GF-D8 (cell line): Measurements from ENCODE around the gene RASGRP1.

Experiments
- DNase-seq: peaks from one replicate; lab custom pipeline; 2025; lab: John Stamatoyannopoulos, UW

RASGRP1 gene

DNA sequence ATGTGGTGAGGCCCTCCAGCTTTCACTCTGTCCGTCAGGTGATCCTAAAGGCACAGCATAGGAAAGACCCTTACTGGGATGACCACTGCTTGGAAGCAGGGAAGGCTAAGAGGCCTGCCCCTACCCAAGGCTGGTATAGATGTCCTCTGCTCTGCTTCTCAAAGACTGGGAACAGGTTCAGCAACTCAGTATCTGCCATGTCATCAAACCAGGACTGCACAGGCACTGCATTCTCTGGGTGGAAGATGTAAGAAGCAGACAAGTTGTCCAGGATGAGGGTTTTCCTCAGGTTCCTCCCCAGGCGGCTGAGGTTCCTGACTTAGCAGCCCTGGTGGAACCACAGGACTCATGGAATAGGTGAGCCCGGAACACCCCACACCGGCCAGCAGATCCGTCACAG lies 106.0 kb downstream of the RASGRP1 start:
- no peak for DNase-seq

DNA sequence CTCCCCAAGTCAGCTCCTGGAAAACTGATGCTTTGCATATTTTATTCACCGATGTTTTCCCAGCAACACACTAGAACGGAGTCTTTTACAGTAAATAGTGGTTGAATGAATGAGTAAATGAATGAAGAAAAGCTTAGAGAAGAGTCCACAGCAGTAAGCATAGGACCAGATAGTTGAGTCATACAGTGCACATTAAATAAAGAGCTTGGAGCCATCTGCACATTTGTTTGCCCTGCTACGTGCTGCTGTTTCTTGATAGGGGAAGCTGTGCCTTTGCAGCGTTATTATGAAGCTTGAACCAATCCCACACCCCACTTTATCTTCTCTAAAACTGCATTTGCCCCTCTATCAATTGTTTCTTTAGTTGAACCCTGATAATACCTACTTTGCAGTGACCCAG lies 109.5 kb downstream of the RASGRP1 start:
- no peak for DNase-seq

DNA sequence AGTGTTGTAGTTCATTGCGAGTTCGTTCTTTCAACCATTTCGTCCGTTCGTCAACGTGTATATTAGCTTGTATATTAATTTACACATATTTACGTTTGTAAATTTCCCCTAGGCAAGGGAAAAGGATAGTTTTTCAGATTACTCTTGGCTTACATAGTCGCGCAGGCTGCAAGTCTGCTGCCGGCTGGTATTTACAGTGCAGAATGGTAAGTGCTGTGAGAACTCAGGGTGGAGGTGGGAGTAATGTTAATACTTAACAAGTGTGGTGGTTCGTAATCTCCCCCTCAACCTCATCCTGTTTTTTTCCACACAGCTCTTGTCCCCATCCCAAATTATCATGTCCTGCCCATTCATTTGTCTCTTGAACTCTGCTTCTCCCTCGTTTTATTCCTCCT lies 109.9 kb downstream of the RASGRP1 start:
- no peak for DNase-seq

DNA sequence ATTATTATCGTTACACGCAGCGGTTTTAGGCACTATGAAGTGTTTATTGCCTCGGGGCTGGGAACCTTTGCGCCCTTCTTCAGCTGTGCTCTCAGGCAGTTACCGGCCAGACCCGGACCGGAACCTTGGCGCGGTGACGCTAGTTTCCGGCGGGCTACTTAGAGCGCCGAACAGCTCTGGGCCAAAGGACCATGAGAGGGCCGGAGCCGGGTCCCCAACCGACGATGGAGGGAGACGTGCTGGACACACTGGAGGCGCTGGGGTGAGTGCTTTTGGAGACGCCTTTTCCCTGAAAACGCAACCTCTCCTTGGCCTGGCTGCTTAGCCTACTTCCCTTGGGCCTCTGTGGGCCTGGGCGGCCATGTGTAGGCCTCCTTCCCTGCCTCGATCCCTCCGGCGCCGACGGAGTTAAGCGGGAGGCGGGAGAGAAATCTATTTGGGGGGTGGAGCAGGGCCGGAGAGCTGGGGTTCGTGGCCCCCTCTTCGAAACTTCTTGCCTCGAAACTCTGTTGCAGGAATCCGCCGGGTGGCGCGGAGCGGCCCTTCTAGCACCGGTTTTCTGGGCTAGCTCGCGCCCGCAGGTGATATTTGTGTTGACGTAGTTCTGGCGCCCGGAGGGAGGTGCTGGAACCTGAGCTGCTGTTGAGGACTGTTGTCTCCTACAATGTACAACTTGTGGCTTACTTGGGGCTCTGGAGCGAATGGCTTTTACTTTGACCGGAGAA lies 110.5 kb downstream of the RASGRP1 start, which contains the start of gene FAM98B:
FAM98B (plus strand) TSS at position 157 of the 725 bp plus-strand sequence; CDS start at position 192, 35 bp downstream.
- DNase-seq: no peak

DNA sequence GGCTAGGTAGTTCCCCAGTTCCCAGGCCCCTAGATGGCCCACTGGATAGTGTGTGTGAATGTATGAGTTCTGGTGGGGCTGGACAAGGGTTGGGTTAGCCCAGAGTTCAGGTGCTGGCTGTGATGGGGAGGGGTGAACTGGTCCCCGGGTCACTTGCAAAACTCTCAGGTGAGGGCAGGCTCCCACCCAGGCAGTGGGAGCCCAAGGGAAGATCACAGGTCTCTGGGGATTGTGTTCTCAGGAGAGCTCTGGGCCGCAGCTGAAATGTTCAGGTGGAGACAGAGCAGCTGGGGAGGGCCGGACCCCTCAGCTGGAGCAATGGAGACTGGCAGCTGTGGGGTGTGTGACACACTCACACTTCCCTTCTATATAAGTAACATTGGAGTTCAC lies 123.5 kb downstream of the RASGRP1 start:
- no peak for DNase-seq

DNA sequence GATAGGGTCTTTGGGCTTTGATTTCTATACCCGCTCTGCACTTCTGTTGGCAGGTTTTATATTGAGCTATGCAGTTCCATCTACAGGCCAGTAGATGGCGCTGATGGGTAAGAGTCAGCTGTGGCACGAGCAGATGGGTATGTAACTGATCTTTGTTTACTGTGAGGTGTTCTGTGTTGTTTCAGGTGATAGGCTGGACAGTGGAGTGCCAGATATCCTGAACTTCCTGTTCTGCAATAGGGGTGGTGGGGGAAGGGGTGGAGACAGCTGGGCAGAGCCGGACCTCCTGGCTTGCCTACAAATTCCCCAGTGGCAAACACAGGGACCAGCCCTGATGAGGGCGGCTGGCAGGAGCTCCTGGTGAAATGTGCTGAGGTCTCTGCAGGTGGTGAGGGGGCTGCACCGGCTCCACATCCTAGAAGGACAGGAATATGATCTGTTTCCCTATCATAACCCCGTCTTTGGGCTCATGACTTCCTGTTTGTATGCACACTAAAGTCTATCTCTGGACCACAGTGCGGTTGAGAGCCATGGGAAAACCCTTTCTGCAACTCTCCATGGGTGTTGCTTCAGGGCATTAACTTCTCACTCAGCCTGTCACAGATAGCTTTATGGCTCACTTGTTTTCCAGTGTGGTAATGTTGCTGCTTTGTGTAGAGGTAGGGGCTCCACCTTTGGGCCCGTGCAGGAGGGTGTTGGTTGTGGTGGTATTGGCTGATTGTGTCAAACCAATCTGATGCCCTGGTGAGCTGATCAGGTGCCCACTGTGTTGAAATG lies 124.1 kb downstream of the RASGRP1 start:
- peak; percentile 11 for DNase-seq
